Measurements from ENCODE around the gene ATP8A2.
"Not testable (repeated sequence)": the region's sequence is repeated elsewhere in the genome, so short reads cannot be mapped to it uniquely, and the experiment has no call there.

Gene ATP8A2

GRCh38 chr13:25463496-25463895 lies 91.7 kb downstream of the ATP8A2 start:
- DNase-seq (ENCODE audit: low spot score): no peak

GRCh38 chr13:25466880-25467279 lies 95.1 kb downstream of the ATP8A2 start:
- no peak for DNase-seq (ENCODE audit: low spot score)

GRCh38 chr13:25468325-25469168 lies 96.8 kb downstream of the ATP8A2 start:
- DNase-seq (ENCODE audit: low spot score): peak; percentile 45

GRCh38 chr13:25469169-25469525 lies 97.4 kb downstream of the ATP8A2 start:
- no peak for DNase-seq (ENCODE audit: low spot score)

- no peak for DNase-seq (ENCODE audit: low spot score)
Observed at GRCh38 chr13:25473864-25474263, 102.1 kb downstream of the ATP8A2 start.

GRCh38 chr13:25478186-25478585 lies 106.4 kb downstream of the ATP8A2 start:
- no peak for DNase-seq (ENCODE audit: low spot score)

GRCh38 chr13:25489238-25489637 lies 117.5 kb downstream of the ATP8A2 start:
- DNase-seq (ENCODE audit: low spot score): no peak

- no peak for DNase-seq (ENCODE audit: low spot score)
Observed at GRCh38 chr13:25490236-25490635, 118.5 kb downstream of the ATP8A2 start.

GRCh38 chr13:25493931-25494640 lies 122.3 kb downstream of the ATP8A2 start:
- DNase-seq (ENCODE audit: low spot score): no peak

- DNase-seq (ENCODE audit: low spot score): no peak
Observed at GRCh38 chr13:25494698-25495411, 123.1 kb downstream of the ATP8A2 start.

- no peak for DNase-seq (ENCODE audit: low spot score)
Observed at GRCh38 chr13:25501231-25501630, 129.5 kb downstream of the ATP8A2 start.

GRCh38 chr13:25502031-25502430 lies 130.3 kb downstream of the ATP8A2 start:
- no peak for DNase-seq (ENCODE audit: low spot score)

GRCh38 chr13:25502551-25502950 lies 130.8 kb downstream of the ATP8A2 start:
- no peak for DNase-seq (ENCODE audit: low spot score)

- DNase-seq (ENCODE audit: low spot score): no peak
Observed at GRCh38 chr13:25503856-25504255, 132.1 kb downstream of the ATP8A2 start.

GRCh38 chr13:25507841-25508240 lies 136.1 kb downstream of the ATP8A2 start:
- DNase-seq (ENCODE audit: low spot score): no peak

GRCh38 chr13:25513060-25513459 lies 141.3 kb downstream of the ATP8A2 start:
- not testable (repeated sequence) for DNase-seq (ENCODE audit: low spot score)

GRCh38 chr13:25518441-25518840 lies 146.7 kb downstream of the ATP8A2 start:
- no peak for DNase-seq (ENCODE audit: low spot score)

GRCh38 chr13:25525884-25526283 lies 154.1 kb downstream of the ATP8A2 start:
- no peak for DNase-seq (ENCODE audit: low spot score)

GRCh38 chr13:25528266-25528665 lies 156.5 kb downstream of the ATP8A2 start:
- DNase-seq (ENCODE audit: low spot score): no peak

- no peak for DNase-seq (ENCODE audit: low spot score)
Observed at GRCh38 chr13:25529425-25529824, 157.7 kb downstream of the ATP8A2 start.

- no peak for DNase-seq (ENCODE audit: low spot score)
Observed at GRCh38 chr13:25538276-25538675, 166.5 kb downstream of the ATP8A2 start.

- DNase-seq (ENCODE audit: low spot score): no peak
Observed at GRCh38 chr13:25541434-25542123, 169.8 kb downstream of the ATP8A2 start.
